Ishikawa (cell line): Measurements from ENCODE around the gene GPD2.

ENCODE experiments used
- CEBPB ChIP-seq: IDR thresholded peaks from 2 replicates; pipeline ENCODE4 v1.6.1; 2012
- CREB1 ChIP-seq: IDR thresholded peaks from 2 replicates; pipeline ENCODE4 v1.6.1; 2012; ENCODE audit warnings: low read depth
- EGR1 ChIP-seq: IDR thresholded peaks from 2 replicates; pipeline ENCODE4 v1.6.1; 2012
- EP300 ChIP-seq: IDR thresholded peaks from 2 replicates; pipeline ENCODE4 v1.6.1; 2012; ENCODE audit warnings: borderline replicate concordance
- FOXM1 ChIP-seq: IDR thresholded peaks from 2 replicates; pipeline ENCODE4 v1.6.1; 2012; ENCODE audit warnings: low read depth, borderline replicate concordance
- NFIC ChIP-seq: IDR thresholded peaks from 2 replicates; pipeline ENCODE4 v1.6.1; 2012
- RAD21 ChIP-seq: IDR thresholded peaks from 2 replicates; pipeline ENCODE4 v1.6.1; 2012; ENCODE audit warnings: low read depth
- REST ChIP-seq: IDR thresholded peaks from 2 replicates; pipeline ENCODE4 v1.6.1; 2012; ENCODE audit warnings: low read depth, mild to moderate bottlenecking
- TAF1 ChIP-seq: IDR thresholded peaks from 2 replicates; pipeline ENCODE4 v1.6.1; 2012; ENCODE audit warnings: low read depth, mild to moderate bottlenecking
- TCF12 ChIP-seq: IDR thresholded peaks from 2 replicates; pipeline ENCODE4 v1.6.1; 2012; ENCODE audit warnings: low read depth
- TEAD4 ChIP-seq: IDR thresholded peaks from 2 replicates; pipeline ENCODE4 v1.6.1; 2012
- YY1 ChIP-seq: IDR thresholded peaks from 2 replicates; pipeline ENCODE4 v1.6.1; 2012; ENCODE audit warnings: low read depth
- ZBTB7A ChIP-seq: IDR thresholded peaks from 2 replicates; pipeline ENCODE4 v1.6.1; 2012; ENCODE audit warnings: low read depth
- TF ChIP-seq, protein P1 (sequence below): IDR thresholded peaks from 2 replicates; pipeline ENCODE4 v1.6.1; 2012
- TF ChIP-seq, protein P2 (sequence below): IDR thresholded peaks from 2 replicates; pipeline ENCODE4 v1.6.1; 2012

Gene GPD2

DNA sequence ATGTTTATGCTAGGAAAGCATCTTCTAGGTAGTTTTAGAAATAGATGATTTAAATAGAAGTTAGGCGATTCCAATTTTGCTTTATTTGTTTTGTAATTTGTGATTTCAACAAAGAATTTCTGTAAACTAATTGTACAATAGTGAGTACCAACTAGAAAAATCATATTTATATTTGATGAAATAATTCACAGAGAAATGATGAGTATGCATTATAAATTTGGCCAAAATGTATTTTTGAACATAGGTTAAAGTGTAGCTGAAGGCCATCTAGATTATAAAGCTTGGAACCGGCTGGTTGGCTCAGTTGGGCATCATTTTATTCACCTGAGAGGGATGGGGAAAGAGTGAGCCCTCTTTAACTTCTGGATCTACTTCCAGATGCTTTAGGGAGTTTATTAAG is 50.4 kb downstream of the GPD2 start:
- TF ChIP-seq TEAD4 (no peak), REST (no peak)
- TF ChIP-seq, protein P1, sequence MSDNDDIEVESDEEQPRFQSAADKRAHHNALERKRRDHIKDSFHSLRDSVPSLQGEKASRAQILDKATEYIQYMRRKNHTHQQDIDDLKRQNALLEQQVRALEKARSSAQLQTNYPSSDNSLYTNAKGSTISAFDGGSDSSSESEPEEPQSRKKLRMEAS: no peak

- TF ChIP-seq YY1 (no peak), NFIC (no peak), CEBPB (no peak), FOXM1 (no peak), EP300 (no peak), TEAD4 (no peak), RAD21 (no peak), EGR1 (no peak), REST (no peak)
- TF ChIP-seq, protein P1: no peak
- TF ChIP-seq, protein P2, sequence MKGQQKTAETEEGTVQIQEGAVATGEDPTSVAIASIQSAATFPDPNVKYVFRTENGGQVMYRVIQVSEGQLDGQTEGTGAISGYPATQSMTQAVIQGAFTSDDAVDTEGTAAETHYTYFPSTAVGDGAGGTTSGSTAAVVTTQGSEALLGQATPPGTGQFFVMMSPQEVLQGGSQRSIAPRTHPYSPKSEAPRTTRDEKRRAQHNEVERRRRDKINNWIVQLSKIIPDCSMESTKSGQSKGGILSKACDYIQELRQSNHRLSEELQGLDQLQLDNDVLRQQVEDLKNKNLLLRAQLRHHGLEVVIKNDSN: no peak
Measured at GRCh38 chr2:156489195-156489594, 53.0 kb downstream of the GPD2 start.

GRCh38 chr2:156489750-156490465 is 53.7 kb downstream of the GPD2 start:
- no peak for TF ChIP-seq REST
- no peak for TF ChIP-seq RAD21
- TF ChIP-seq TEAD4: no peak
- TF ChIP-seq CREB1: no peak
- no peak for TF ChIP-seq NFIC
- TF ChIP-seq CEBPB: no peak
- TF ChIP-seq, protein P2: no peak
- TF ChIP-seq TCF12: no peak
- TF ChIP-seq EGR1: no peak
- TF ChIP-seq EP300: no peak
- no peak for TF ChIP-seq ZBTB7A
- TF ChIP-seq TAF1: no peak
- TF ChIP-seq FOXM1: no peak
- TF ChIP-seq, protein P1: no peak
- TF ChIP-seq YY1: no peak

DNA sequence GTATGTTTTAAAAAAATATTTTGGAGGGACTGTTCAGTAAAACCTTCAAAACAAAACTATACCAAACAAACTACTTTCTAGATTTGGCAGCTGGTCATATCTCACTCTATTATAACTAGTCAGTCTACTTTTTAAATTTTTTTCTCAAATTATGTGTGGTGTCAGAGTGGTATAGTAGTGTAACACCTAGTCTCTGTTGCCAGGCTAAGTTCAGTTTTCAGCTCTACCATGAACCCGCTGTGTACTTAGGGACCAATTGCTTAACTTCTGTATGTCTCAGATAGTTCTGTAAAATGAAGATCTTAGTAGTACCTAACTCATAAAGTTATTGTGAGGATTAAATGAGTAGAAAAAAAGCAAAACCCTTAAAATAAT is 54.3 kb downstream of the GPD2 start:
- TF ChIP-seq TAF1: no peak

DNA sequence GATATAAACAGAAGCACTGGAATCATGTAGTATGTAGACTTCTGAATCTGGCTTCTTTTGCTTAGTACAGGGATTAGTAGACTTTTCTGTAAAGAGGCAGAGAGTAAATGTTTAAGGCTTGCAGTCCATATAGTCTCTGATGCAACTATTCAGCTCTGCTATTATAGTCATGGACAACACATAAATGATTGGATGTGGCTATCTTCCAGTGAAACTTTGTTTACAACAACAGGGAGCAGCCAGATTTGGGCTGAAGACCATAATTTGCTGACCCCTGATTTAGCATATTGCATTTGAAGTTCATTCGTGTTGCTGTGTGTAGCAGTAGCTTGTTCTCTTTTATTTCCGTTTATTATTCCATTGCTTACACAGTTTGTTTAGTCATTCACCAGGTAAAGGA is 55.0 kb downstream of the GPD2 start:
- TF ChIP-seq EGR1 (no peak), CREB1 (no peak), TEAD4 (no peak), TAF1 (no peak)
